ENCODE measurements around the gene TPM2.

TPM2 gene

GRCh38 chr9:35696520-35697215, 6.9 kb upstream of the TPM2 start:
- peak; percentile 33 for DNase-seq (ENCODE audit: low read depth)
- TF ChIP-seq, protein P1, sequence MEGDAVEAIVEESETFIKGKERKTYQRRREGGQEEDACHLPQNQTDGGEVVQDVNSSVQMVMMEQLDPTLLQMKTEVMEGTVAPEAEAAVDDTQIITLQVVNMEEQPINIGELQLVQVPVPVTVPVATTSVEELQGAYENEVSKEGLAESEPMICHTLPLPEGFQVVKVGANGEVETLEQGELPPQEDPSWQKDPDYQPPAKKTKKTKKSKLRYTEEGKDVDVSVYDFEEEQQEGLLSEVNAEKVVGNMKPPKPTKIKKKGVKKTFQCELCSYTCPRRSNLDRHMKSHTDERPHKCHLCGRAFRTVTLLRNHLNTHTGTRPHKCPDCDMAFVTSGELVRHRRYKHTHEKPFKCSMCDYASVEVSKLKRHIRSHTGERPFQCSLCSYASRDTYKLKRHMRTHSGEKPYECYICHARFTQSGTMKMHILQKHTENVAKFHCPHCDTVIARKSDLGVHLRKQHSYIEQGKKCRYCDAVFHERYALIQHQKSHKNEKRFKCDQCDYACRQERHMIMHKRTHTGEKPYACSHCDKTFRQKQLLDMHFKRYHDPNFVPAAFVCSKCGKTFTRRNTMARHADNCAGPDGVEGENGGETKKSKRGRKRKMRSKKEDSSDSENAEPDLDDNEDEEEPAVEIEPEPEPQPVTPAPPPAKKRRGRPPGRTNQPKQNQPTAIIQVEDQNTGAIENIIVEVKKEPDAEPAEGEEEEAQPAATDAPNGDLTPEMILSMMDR (IDR thresholded peaks at IDR 0.05; ENCODE audit: low read depth, low read length, missing control alignments): peak; percentile 99
- H3K4me3 ChIP-seq (ENCODE audit: low read depth, low read length): no peak overlapping the region

GRCh38 chr9:35695943-35696401, 6.2 kb upstream of the TPM2 start:
- TF ChIP-seq, protein P1 (IDR thresholded peaks at IDR 0.05; ENCODE audit: low read depth, low read length, missing control alignments): no peak
- no peak overlapping the region for H3K4me3 ChIP-seq (ENCODE audit: low read depth, low read length)
- DNase-seq (ENCODE audit: low read depth): no peak

- no peak for DNase-seq (ENCODE audit: low read depth)
- no peak overlapping the region for H3K4me3 ChIP-seq (ENCODE audit: low read depth, low read length)
- TF ChIP-seq, protein P1 (IDR thresholded peaks at IDR 0.05; ENCODE audit: low read depth, low read length, missing control alignments): no peak
Measured at GRCh38 chr9:35691757-35692301, 2.1 kb upstream of the TPM2 start.

GRCh38 chr9:35691334-35691650, 1.6 kb upstream of the TPM2 start:
- TF ChIP-seq, protein P1 (IDR thresholded peaks at IDR 0.05; ENCODE audit: low read depth, low read length, missing control alignments): no peak
- peak overlapping the region; percentile 66 for H3K4me3 ChIP-seq (ENCODE audit: low read depth, low read length)
- no peak for DNase-seq (ENCODE audit: low read depth)

- TF ChIP-seq, protein P1 (IDR thresholded peaks at IDR 0.05; ENCODE audit: low read depth, low read length, missing control alignments): no peak
- DNase-seq (ENCODE audit: low read depth): no peak
Measured at GRCh38 chr9:35690614-35691333, 1.0 kb upstream of the TPM2 start.

DNA sequence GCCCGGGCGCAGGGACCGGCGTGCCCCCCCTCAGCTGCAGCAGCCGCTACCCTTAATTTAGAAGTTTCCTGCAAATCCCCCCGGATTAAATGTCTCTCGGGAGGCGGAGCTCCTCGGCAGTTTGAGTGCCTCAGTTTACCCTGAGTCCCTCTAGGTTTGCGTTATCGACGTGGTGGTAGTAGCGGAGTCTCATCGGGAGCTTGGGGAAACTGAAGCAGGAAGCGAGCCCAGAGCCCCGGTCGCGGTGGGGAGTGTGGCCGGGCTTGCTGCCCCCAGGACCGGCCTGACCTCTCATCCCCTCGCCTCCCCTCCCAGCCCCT, 529 bp upstream of the TPM2 start:
- TF ChIP-seq, protein P1 (IDR thresholded peaks at IDR 0.05; ENCODE audit: low read depth, low read length, missing control alignments): no peak
- no peak for DNase-seq (ENCODE audit: low read depth)
- H3K4me3 ChIP-seq (ENCODE audit: low read depth, low read length): peak overlapping the region; percentile 66

More at GRCh38 chr9:35690614-35691333, 1.0 kb upstream of the TPM2 start:
- peak overlapping the region; percentile 66 for H3K4me3 ChIP-seq (ENCODE audit: low read depth, low read length)
